HG02623 (cell line): ENCODE data around the gene FBXW5.

Experiments used
- ATAC-seq: cut with Tn5 transposase; IDR thresholded peaks from one replicate; pipeline ENCODE4 v1.9.1; 2021; ENCODE audit warnings: moderate library complexity; ENCODE audit not compliant: unreplicated experiment

Gene FBXW5

DNA sequence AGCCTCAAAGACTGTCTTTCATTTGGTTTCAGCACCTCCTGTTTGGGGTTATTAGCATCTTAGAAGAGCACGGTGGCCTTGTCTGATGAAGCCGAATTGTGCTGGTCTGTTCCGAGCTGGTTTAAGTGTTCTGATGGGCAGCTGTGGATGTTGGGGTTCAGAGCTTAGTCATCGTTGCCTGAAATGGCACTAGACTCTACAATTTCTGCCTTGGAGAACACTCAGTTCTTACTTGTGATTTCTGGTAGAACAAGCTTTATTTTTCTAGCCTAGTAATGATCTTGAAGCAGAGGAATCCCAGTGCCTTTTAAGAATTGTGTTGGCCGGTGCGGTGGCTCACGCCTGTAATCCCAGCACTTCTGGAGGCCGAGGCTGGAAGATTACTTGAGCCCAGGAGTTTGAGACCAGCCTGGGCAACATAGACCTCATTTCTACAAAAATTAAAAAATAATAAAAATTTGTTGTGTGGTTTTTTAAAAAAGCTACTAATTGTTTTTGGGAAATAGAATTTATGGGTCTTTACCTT is 7.8 kb downstream of the FBXW5 start:
- no peak for ATAC-seq

DNA sequence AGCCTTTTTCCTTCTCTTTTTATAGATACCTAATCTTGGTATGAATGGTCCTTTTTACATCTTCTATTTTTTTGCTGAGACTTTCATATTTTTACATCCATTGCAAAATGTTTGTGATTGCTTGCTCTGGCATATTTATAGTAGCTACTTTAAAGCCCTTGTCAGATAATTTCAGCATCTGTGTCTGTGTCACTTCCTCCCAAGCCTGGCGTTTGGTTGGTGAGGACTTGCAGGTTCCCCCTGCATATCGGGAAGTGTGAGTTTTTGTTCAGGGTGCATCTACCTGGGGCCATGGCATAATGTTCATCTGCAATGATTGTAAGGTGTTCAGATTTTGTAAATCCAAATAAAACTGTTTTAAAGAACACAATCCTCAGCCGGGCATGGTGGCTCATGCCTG is 8.9 kb downstream of the FBXW5 start:
- ATAC-seq, result no peak

DNA sequence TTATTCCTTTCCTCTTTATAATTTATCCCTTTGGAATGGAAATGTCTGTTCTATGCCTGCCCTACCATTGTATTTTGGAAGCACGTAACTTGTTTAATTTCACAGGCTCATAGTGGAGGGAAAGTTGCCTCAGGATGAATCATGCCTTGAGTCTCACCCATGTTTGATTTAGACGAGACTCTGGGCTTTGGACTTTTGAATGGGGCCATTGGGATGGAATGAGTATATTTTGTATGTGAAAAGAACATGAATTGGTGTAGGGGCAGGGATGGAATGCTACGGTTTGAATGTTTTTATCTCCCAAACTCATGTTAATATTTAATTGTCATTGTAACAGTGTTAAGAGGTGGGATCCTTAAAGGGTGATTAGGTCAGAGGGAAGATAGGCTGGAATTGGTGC is 10.3 kb downstream of the FBXW5 start:
- no peak for ATAC-seq

DNA sequence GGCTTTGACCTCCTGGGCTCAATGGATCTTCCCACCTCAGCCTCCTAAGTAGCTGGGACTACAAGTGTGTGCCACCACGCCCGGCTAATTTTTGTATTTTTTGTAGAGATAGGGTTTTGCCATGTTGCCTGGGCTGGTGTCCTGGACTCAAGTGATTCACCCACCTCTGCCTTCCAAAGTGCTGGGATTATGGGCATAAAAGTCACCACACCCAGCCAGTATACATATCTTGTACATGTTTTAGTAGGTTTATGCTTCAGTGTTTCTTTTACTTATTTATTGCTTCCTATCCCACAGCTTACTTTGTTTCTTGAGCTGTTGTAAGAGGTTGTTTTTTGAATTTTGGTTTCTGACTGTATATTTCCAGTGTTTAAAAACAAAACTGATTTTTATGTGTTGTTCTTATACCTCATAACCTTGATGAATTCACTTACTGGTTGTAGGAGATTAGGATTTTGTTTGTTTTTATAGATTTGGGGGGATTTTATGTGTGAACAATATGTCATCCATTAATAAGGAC is 12.9 kb downstream of the FBXW5 start:
- ATAC-seq, result no peak

DNA sequence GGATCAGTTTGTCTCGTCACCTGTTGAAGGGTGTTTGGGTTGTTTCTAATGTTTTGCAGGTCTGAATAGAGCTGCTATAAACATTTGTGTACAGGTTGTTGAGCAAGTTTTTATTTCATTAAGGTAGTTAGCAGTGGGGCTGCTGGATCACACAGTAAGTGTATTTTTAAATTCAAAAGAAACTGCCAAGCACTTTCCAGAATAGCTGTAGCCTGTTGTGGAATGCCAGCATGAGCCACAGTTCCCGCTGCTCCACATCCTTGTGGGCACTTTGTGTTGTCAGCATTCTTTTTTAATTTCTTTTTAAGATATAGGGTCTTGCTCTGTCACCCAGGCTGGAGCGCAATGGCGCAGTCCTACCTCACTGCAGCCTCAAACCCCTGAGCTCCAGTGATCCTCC is 14.5 kb downstream of the FBXW5 start:
- no peak for ATAC-seq

DNA sequence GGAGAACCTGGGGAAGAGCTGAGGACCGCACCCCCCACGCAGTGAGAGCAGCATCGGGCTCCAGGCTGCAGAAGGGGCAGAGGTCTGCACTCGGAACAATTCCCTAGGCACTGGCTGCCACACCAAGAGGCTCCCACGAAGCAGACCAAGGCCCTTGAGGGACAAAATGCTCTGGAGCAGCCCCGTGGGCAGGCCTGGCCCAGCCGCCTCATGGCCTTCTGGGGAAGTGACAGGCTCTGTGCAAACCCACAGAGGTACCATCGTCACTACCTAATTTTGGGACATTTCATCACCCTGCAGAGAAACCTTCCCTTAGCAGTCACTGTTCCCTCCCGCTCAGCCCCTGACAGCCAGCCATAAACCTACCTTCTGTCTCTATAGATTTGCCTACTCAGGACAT is 15.9 kb downstream of the FBXW5 start:
- ATAC-seq, result no peak

DNA sequence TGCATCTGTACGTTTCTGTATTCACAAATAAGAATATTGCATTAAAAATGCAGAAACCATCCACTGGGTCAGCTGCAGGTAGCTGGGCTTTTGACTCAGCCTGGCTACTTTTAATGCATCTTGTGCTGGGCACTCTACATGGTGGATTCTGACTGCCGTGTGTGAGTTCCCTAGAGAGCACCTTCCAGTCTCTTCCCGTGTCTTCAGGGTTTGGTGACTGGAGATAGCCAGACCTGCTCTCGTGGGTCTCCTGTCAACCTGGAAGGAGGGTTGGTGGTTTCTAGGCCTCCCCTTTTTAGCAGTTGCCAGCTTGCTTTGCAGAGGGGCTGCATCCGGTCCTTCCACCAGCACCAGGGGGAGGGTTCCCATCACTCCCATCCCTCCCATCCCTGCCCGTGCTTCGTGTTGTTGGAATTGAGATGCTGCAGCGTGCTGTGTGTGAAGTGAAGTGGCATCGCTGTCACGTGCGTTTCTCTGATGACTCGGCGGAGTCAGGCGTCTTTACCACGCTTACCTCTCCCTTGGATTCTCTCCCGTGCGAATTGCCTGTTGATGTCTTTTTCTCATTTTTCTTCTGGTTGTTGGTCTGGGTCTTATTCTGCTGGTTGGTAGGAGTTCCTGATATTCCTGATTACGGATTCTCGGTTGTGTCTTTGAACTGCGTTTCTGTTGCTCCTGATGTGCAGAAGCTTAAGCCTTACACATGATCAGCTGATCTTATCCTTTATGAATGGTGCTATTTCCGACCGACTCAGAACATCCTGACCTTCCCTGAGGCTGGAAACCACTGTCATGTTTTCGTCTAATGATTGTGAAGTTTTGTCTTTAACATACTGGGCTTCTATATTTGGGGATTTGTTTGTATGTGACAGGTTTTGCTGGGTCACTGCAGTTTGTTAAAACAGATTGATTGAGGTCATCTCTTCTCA is 16.9 kb downstream of the FBXW5 start:
- no peak for ATAC-seq

DNA sequence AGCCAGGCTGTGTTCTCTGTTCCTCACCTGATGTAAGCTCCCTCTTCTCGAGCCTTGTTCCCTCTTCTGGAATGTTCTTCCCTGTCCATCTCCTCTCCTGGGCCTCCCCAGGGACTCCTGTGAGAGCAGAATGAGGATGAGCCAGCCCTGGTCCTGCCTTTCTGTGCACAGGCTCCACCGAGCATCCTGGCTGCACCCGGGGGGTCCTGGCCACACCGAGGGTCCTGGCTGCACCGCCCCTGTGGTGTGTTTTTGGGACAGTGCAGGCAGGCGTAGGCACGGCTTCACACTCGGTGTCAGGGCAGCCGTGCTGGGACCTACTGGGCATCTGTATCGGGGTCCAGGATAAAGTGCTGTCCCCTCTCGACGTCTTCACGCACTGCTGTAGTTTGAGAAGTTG is 17.8 kb downstream of the FBXW5 start:
- no peak for ATAC-seq

DNA sequence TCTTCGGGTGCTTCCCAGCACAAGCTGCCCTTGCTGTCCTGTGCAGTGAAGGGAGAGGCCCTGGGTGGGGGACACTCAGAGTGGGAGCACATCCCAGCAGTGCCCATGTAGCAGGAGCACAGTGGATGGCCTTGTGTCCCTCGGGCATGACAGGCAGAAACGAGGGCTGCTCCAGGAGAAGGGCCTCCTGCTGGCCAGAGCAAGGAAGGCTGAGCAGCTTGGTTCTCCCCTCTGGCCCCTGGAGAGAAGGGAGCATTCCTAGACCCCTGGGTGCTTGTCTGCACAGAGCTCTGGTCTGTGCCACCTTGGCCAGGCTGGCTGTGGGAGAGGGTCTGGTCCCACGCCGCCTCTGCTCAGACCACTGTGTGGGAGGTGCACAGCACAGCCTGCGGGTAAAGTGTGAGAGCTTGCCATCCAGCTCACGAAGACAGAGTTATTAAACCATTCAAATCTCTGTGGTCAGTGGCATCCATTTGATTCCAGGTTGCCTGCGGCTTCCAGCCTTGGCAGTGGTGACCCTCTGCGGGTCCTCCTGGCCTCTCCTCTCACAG is 18.3 kb downstream of the FBXW5 start:
- no peak for ATAC-seq

DNA sequence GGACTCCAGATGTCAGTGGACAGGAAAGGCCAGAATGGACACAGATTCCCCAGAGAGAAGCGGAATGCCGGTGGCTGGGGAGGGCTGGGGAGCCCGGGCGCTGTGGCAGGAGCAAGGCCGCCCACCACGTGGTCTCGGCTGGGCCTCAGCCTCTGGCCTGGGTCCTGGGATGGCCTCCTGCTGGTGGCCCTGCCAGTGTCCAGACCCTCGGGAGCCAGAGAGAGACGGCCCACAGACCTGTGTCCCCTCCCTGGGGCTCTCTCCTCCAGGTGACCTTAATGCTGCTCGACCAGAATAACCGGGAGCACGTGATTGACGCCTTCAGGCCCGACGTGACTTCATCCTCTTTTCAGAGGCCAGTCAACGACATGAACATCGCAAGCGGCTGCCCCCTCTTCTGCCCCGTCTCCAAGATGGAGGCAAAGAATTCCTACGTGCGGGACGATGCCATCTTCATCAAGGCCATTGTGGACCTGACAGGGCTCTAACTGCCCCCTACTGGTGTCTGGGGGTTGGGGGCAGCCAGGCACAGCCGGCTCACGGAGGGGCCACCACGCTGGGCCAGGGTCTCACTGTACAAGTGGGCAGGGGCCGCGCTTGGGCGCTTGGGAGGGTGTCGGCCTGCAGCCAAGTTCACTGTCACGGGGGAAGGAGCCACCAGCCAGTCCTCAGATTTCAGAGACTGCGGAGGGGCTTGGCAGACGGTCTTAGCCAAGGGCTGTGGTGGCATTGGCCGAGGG is 19.0 kb downstream of the FBXW5 start:
- ATAC-seq, result no peak

DNA sequence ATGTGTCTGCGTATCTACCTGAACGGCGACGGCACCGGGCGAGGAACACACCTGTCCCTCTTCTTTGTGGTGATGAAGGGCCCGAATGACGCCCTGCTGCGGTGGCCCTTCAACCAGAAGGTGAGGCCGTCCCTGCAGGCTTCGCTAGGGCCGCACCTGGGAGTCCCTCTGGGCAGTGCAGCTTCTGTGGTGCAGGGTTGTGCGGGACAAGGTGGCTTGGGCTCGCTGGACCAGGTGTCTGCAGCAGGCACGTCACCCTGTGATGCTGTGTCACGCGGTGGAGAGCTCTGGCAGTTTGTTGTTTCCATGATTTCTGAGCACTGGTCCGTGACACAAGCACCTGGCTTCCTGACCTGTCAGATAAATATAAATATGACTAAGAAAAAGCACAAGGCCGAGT is 20.7 kb downstream of the FBXW5 start:
- ATAC-seq, result no peak

DNA sequence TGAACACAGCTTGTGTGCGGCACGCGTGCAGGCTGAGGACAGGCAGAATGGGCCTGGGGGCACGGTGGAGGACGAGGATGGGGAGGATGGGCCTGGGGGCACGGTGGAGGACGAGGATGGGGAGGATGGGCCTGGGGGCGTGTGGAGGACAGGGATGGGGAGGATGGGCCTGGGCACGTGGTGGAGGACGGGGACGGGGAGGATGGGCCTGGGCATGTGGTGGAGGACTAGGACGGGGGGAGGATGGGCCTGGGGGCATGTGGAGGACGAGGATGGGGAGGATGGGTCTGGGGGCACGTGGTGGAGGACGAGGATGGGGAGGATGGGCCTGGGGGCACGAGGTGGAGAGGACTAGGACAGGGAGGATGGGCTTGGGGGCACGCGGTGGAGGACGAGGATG is 22.0 kb downstream of the FBXW5 start:
- no peak for ATAC-seq

DNA sequence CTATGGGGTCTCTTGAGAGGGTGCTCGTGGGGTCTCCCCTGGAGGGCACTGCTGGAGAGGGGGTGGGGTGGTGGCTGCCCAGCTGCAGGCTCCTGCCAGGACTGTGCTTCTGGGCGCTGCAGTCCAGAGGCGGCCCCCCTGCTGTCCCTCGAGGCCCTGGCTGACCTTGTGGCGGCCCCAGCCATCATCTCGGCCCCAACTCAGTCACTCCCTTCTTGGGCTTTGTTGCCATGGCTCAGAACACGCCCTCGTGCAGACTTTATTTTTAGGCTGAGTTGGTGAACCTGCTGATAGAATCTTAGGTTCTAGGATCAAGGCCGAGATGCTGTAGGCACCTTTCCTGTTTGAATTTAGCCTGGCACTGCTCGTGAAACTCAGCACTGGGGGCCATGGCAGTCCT is 22.8 kb downstream of the FBXW5 start:
- ATAC-seq, result no peak

DNA sequence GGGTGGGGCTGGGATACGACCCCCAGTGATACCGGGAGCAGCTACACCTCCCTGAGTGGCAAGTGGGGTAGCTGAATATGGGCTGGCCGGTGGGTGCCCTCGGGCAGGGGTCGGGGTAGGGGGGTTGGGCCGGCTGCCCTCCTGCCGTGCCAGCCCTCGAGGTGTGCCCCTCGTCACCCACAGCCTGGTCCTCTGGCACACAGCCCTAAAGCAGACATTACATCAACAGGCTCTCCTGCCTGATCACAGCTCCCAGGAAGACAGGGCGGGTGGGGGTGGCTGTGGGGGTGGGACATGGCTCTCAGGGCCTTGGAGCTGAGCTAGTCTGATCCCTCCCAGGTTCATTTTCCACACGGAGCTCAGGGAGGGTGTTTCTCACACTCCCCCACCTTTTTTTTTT is 23.2 kb downstream of the FBXW5 start:
- no peak for ATAC-seq

DNA sequence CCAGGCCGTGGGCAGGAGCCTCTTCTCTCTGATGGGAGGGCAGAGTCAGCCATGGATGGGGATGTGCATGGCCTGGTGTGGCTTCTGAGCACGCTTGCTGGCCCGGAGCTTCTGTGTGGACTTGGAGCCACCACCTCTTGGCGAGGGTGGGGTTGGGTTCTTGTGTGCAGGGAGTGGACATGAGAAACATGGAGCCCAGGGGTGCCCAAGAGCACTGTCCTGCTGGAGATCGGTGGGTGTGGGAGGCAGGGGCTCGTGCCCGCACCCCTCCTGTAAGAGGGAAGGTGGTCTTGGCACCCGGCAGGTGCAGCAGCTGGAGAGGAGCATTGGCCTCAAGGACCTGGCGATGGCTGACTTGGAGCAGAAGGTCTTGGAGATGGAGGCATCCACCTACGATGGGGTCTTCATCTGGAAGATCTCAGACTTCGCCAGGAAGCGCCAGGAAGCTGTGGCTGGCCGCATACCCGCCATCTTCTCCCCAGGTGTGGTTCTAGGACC is 23.8 kb downstream of the FBXW5 start:
- ATAC-seq, result no peak

DNA sequence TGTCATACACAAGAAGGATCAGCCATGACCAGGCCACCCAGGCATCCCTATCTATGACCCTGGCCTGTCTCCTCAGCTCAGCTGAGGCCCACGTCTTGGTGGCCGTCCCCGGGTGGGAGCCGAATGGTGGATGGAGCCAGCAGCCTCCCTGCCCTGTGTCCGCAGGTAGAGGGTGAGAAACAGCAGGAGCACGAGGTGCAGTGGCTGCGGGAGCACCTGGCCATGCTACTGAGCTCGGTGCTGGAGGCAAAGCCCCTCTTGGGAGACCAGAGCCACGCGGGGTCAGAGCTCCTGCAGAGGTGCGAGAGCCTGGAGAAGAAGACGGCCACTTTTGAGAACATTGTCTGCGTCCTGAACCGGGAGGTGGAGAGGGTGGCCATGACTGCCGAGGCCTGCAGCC is 24.5 kb downstream of the FBXW5 start:
- ATAC-seq, result no peak

DNA sequence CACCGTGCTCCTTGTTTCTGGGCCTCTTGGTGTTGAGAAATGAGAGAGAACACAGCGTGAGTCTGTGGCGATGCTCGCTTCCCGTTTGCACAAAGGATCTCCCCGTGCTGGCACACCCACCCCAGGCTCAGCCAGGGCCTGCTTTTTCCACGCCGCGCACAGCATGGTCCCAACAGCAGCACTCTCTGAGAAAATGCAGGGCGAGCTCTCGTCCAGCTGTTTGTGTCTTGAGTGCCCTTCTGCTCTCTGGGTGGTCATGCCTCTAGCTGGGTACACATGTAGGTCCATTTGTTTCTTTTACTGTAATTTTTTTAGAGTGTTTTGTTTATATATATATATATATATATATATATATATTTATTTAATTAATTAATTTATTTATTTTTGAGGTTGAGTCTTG is 26.6 kb downstream of the FBXW5 start:
- no peak for ATAC-seq

DNA sequence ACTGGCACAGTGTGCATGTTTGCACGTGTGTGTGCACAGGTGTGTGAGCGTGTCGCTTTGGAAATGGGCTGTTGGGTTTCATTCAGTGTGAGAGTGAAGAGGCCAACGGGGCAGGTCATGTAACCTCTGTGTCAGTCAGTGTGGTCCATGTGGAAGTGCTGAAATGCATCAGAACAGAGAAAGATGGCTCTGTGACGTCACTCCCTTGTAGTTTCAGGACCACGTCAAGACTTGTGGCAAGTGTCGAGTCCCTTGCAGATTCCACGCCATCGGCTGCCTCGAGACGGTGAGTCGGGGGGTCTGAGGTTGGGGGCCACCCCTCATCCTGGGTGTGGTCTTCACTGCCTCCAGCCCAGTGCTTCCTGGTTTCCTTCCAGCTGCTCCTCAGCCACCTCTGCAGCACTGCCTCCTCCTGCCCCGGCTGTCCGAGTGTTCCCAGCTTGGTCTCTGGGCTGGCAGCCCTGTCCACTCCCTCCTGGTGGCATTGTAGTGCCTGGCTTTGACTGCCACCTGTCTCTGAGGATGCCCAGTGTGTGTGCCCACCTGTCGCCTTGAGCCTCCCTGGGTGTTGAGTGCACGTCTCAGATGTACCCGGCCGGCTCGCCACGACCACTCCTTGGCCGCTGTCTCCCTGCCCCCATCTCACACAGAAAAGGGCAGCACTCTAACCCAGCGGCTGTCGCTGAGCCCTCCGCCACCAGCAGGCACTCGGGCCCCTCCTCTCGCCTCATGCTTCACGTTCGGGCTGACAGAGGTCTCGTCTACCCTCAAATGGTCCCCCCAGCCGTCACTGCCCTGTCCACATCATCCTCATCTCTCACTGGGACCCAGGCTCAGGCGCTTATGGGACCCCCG is 28.0 kb downstream of the FBXW5 start:
- no peak for ATAC-seq

DNA sequence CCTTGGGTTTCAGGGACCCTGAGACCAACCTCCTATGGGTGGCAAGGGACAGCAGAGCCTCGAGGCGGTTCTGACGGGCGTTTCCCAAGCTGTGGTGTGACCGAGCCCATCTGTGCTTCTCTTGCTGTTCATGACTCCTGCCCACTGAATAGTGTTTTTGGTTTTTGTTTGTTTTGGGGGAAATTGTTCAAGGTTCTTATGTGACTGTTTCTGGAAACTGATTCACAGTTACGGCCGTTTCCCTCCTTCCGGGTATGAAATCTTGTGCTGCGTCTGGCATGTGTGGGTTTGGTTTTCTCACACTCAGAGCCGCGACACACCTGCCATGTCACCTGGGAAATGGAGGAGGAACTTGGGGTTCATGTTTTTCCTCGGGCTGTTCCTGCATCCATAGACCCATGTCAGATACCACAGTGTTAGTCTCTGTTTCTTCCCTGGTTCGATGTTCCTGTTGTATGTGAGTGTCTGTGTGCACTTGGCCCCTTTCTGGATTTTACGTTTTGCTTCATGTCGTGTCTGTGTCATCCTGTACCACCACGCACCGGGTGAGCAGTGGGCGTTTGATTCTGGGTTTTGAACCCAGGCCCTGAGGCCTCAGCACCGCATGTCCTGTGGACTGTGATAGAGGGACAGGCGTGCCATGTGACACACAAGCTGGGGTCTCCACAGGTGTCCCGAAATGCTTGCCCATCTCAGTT is 28.8 kb downstream of the FBXW5 start:
- ATAC-seq, result no peak
